ENCODE measurements around the gene SPOUT1.
"Not testable (repeated sequence)": the region's sequence is repeated elsewhere in the genome, so short reads cannot be mapped to it uniquely, and the experiment has no call there.

The SPOUT1 gene

DNA sequence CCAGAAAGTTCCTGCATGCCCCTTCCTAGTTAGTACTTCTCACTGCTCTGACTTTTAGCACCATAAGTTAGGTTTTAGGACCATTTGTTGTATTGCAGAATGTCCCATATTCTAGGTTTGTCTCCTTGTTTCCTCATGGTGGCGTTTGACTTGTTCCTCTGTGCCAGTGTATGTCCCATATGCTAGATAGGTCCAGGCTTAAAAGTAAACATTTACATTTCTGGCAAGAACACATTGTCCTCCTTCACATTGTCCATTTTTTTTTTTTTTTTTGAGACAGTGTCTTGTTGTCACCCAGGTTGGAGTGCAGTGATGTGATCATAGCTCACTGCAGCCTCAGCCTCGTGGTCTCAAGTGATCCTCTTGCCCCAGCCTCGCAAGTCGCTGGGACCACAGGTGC lies 27.1 kb downstream of the SPOUT1 start:
- TF ChIP-seq, protein P1, sequence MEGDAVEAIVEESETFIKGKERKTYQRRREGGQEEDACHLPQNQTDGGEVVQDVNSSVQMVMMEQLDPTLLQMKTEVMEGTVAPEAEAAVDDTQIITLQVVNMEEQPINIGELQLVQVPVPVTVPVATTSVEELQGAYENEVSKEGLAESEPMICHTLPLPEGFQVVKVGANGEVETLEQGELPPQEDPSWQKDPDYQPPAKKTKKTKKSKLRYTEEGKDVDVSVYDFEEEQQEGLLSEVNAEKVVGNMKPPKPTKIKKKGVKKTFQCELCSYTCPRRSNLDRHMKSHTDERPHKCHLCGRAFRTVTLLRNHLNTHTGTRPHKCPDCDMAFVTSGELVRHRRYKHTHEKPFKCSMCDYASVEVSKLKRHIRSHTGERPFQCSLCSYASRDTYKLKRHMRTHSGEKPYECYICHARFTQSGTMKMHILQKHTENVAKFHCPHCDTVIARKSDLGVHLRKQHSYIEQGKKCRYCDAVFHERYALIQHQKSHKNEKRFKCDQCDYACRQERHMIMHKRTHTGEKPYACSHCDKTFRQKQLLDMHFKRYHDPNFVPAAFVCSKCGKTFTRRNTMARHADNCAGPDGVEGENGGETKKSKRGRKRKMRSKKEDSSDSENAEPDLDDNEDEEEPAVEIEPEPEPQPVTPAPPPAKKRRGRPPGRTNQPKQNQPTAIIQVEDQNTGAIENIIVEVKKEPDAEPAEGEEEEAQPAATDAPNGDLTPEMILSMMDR (IDR thresholded peaks at IDR 0.05; ENCODE audit: low read depth, low read length), result no peak
- no peak for DNase-seq (ENCODE audit: extremely low read depth, low read depth)

DNA sequence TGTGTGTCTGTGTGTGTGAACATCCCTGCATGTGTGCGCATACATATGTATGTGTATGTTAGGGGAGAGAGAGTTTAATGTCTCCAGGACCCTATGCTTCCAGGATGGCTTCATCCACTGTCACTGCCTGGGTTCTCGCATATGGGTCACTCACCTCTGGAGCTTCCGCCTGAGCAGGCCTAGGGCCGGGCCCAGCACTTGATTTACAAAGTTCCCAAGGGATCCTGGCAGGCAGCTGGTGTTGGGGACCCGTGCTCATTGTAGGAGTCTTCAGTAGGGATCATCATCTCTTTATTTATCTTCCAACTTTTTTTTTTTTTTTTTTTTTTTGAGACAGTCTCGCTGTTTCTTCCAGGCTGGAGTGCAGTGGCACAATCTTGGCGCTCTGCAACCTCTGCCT lies 29.5 kb downstream of the SPOUT1 start:
- DNase-seq (ENCODE audit: extremely low read depth, low read depth), result no peak
- TF ChIP-seq, protein P1 (IDR thresholded peaks at IDR 0.05; ENCODE audit: low read depth, low read length), result no peak

DNA sequence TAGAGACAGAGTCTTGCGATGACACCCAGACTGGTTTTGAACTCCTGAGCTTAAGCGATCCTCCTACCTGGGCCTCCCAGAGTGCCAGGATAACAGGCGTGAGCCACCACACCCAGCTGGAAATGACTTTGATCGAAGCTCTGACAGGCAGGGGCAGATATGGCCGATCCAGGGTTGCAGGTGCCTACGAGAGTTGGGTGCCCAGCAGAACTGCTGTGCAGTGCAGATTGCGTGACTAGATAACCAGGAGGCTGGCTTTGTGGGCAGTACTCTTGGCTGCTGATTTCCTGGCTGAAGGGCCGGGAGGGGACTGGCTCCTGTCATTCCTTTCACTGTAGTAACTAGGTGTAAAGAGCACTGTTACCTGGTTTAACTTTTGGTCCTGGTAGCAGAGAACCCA lies 30.7 kb downstream of the SPOUT1 start:
- no peak for DNase-seq (ENCODE audit: extremely low read depth, low read depth)
- TF ChIP-seq, protein P1 (IDR thresholded peaks at IDR 0.05; ENCODE audit: low read depth, low read length), result no peak

DNA sequence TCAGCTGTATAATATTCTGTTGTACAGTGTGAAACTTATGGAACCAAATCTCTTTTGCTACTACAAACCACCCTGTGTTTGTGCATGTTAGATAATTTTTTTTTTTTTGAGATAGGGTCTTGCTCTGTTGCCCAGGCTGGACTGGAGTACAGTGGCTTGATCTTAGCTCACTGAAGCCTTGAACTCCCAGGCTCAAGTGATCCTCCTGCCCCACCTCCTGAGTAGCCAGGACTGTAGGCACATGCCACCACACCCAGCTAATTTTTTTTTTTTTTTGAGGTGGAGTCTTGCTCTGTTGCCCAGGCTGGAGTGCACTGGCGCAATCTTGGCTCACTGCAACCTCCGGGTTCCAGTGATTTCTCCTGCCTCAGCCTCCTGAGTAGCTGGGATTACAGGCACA lies 34.6 kb downstream of the SPOUT1 start:
- DNase-seq (ENCODE audit: extremely low read depth, low read depth), result not testable (repeated sequence)

DNA sequence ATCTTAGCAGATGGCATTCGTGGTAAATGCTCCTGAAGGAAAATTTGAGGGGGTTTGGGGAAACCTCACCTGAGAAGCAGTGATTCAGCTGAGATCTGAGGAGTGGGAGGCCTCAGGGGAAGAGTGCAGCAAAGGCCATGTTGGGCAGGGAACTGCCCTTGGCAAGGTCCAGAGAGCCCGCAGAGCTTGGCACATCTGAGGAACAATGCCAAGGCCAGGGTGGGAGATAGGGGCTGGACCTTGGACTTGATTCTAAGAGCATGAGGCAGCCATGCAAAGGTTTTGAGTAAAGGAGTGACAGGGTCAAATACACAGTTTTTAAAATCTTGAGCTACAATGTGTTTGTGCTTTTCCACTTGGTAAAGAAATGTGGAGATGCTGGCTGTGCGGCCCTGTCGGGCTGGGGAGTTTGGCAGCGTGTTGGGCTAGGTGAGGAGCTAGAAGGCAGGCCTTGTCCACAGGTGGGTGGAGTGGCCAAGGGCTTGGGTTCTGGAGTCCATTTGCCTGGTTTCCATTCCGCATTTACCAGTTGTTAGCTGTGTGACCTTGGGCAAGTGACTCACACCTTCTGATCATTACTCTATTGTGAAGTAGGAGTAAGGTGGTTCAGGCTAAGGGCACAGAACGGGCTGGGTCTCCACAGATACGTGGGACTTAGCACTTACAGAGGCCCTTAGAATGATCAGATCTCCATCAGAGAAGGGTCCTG lies 36.5 kb downstream of the SPOUT1 start:
- no peak for DNase-seq (ENCODE audit: extremely low read depth, low read depth)
- TF ChIP-seq, protein P1 (IDR thresholded peaks at IDR 0.05; ENCODE audit: low read depth, low read length), result no peak

DNA sequence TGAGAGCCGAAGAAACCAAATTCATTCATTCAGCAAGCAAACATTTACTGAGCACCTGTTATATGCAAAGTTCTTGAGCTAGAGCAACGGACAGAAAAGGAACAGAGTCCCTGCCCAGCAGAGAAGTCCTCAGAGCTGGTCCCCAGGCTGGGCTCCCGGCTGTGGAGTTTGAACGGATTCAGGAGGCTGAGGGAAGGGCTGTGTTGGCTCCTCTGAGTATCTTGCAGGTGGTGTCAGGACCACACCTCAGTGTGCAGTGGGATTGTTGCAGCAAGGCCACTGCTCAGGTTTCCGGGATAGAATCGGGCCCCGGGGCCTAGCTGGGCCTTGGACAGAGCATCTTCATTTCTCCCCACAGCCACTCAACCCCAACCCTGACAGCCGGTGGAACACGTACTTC lies 37.5 kb downstream of the SPOUT1 start:
- no peak for DNase-seq (ENCODE audit: extremely low read depth, low read depth)

DNA sequence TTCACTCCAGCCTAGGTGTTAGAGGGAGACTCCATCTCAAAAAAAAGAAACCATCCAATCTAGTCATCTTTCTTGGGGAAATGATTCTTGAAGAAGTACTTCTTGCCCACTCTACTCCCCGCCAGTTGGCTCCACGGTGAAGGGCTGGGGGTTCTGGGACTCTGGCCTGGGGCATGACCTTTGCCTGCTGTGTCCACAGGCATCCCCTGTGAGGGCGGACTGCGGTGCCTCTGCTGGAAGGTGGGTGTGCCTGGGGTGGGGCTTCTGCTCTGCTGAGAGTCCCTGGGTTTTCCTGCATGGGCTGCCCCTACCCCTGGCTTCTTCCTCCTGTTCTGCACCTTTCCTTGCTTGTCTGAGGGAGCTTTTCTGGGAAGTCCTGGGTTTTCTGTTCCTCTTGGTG lies 39.1 kb downstream of the SPOUT1 start:
- DNase-seq (ENCODE audit: extremely low read depth, low read depth), result no peak
- TF ChIP-seq, protein P1 (IDR thresholded peaks at IDR 0.05; ENCODE audit: low read depth, low read length), result no peak

More for the DNA sequence above, 37.5 kb downstream of the SPOUT1 start:
- TF ChIP-seq, protein P1 (IDR thresholded peaks at IDR 0.05; ENCODE audit: low read depth, low read length), result no peak

DNA sequence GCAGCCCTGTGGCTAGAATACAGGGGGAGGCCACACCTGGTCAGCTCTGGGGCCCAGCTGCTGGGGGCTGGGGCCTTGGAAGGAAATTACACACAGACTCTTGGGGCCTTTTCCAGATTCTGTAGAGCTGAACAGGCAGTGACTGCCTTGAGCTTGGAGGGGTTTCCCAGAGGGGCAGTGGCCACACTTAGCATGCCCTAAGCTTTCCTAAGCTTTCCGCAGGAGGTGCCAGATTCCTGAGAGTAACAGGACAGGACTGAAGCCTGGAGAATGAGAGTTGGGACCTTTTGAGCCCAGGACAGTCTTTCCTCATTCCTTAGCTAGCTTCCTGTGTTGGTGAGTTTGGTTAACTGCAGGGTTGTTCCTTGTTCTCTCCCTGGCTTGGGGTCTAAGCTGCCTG lies 41.1 kb downstream of the SPOUT1 start:
- TF ChIP-seq, protein P1 (IDR thresholded peaks at IDR 0.05; ENCODE audit: low read depth, low read length), result no peak
- DNase-seq (ENCODE audit: extremely low read depth, low read depth), result no peak

Data from AG09319 (cell line).